H1 (cell line): Measurements from ENCODE around the gene ABCA1.

Source experiments
- CTCF ChIP-seq, 3 experiments: IDR thresholded peaks; 1 replicate in 2 of 3; 2 replicates in 1 of 3; pipeline versions ENCODE4 v1.5.1 to v1.6.1; 2011; ENCODE audit warnings: low read length in 3 of 3, mild to moderate bottlenecking in 3 of 3, inconsistent platforms in 2 of 3, low read depth in 1 of 3, moderate library complexity in 1 of 3; ENCODE audit not compliant: insufficient read depth in 1 of 3; ENCODE audit errors: control extremely low read depth in 1 of 3
- POLR2A ChIP-seq, 2 experiments: IDR thresholded peaks; 1 replicate in 1 of 2; 2 replicates in 1 of 2; pipeline ENCODE4 v1.6.1; 2011; ENCODE audit warnings: low read depth in 2 of 2, low read length in 2 of 2, mild to moderate bottlenecking in 2 of 2; ENCODE audit errors: control extremely low read depth in 1 of 2

- TF ChIP-seq CTCF (IDR thresholded peaks at IDR 0.05; ENCODE audit: control extremely low read depth in 1 of 3, insufficient read depth in 1 of 3, low read depth in 1 of 3, low read length in 3 of 3): no peak
- TF ChIP-seq POLR2A (IDR thresholded peaks at IDR 0.05; ENCODE audit: control extremely low read depth in 1 of 2, low read depth in 2 of 2, low read length in 2 of 2): peak in 1 of 2 experiments; percentile 49; a peak in 1 of 3 replicates
Measured at GRCh38 chr9:104747565-104748358, 180.2 kb downstream of the ABCA1 start, which contains the start of gene NIPSNAP3A.
